ENCODE results near the gene HSPG2.
A peak's percentile ranks its signal among the peaks of the same experiment; 100 is the strongest.

The HSPG2 gene

DNA sequence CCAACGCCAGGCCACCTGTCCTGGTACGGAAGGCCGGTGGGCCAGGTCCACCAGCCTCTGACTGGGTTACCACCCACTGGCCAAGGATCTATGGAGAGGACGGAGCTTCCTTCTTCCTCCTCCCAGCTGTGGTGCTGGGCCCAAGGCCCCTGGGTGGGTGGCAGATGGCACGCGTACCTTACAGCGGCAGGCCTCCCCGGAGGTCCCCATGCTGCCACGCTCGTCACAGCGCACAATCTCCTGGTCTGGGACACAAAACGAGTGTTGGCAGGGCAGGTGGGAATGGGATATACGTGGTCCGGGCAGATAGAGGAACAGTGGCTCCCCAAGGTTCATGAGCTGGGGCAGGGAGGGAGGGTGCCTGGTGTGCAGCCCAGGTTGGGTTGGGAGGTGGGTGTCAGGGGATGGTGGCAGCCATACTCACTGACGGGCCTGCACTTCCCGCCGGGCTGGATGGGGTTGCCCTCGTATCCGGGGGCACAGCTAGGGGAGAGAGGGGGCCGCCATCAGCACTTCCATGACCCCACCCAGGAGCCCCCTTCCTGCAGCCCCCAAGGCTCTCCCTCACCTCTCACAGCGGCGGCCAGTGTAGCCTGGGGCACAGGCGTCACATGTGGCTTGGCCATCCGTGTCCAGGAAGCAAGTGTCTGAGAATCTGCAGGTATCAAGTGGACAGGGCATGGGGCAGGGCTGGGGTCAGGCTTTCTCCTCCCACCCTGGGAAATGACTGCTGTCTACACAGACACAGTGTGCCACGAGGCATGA lies 58.9 kb downstream of the HSPG2 start:
- DNase-seq, result no peak

DNA sequence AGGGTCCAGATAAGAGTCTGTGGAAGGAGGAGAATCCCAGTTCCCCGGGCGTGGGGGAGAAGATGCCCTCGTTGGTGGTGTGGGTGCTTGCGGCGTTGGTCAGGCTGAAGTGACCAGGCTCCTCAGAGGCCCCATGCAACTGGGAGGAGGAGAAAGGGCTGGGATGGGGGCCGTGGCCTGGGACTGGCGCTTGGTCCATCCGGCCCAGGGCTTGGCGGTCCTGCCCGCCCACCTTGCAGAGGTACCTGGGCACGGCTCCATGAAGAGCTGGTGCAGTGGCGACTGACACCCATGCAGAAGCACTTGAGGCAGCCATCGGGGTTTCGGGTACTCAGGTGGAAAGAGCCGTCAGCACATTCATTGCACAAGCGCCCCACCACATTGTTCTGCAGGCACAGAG lies 60.8 kb downstream of the HSPG2 start:
- DNase-seq, result no peak

- DNase-seq, result no peak
Measured at GRCh38 chr1:21875621-21876063, 61.5 kb downstream of the HSPG2 start.

- no peak for DNase-seq
Measured at GRCh38 chr1:21874778-21875547, 62.1 kb downstream of the HSPG2 start.

GRCh38 chr1:21874328-21874727 lies 62.8 kb downstream of the HSPG2 start:
- DNase-seq, result peak; percentile 16

DNA sequence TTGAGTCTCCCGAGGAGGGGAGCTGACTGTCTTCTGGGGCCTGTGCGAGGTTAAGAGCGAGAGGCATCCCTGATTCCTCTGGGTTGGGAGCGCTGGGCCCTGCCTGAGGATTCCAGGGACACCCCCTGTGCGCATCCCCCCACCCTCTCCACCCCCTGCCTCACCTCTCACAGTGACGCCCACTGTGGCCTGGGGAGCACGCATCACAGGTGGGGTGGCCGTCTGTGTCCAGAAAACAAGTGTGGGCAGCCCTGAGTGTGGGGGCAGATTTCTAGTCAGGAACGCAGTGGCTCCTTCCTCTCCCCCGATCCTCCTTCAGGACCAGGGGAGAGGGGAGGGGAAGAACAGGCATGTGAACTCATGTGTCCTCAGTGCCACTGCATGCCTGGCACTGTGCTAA lies 63.3 kb downstream of the HSPG2 start:
- DNase-seq, result no peak

DNA sequence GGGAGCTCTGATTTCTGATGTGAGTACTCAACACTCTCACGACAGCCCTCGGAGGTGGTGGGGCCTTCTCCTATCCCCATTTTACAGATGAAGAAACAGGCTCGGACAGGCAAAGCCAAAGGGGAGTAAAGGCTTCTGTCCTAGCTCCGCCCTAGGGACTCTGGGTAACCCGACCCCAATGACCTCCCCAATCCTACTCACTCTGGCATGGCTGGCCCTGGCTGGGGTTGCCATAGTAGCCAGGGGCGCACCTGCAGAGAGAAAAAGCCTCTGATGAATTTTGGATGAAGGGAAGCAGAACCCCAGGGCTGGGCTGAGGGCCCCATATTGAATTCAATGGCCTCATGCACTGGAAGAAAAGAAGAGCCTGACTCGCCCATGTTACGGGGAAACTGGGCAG lies 63.9 kb downstream of the HSPG2 start:
- DNase-seq, result no peak

GRCh38 chr1:21872445-21873079 lies 64.5 kb downstream of the HSPG2 start:
- peak; percentile 11 for DNase-seq

GRCh38 chr1:21871943-21872342 lies 65.2 kb downstream of the HSPG2 start:
- DNase-seq, result no peak

DNA sequence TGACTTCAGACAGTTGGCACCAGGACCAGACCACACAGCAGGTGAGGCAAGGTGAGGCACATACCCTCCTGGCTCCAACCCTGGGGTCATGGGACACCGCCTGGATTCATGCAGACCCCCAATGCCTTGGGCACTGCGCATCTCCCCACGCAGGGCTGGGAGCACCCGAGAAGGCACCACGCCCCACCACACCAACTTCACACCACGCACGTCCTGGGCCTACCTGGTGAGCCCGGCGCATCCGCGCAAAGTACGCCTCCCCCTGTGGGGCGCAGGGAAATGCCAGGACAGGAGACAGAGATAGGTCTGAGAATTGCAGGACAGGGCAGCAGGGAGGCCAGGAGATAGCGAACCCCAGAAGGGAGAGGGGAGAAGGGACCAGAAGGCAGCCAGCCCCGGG lies 66.5 kb downstream of the HSPG2 start:
- no peak for DNase-seq

- peak; percentile 88 for DNase-seq
Measured at GRCh38 chr1:21869620-21870121, 67.4 kb downstream of the HSPG2 start.

DNA sequence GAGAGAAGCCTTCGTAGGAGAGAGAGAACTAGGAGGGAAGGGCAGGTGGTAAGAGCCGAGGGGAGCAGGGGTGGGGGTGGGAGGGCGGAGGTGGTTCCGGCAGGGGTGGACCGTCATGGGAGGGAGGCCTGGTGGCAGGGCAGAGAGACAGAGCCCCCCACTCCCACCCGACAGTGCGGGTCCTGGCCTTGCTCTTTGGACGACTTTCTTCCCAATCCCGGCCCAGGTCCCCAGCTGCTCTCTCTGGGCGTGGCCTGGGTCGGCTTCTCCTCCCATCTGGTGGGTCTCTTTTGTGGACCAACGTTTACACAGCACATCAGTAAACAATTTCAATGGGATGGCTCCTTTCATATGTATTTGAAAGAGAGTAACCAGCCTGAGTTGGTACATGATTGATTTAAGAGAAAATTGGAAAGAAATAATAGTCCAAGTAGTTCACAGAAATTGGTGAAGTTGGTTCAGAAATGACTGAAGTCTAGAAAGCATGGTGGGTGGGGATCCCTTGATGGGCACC lies 68.1 kb downstream of the HSPG2 start:
- peak; percentile 42 for DNase-seq

- DNase-seq, result no peak
Measured at GRCh38 chr1:21868482-21868881, 68.6 kb downstream of the HSPG2 start.

DNA sequence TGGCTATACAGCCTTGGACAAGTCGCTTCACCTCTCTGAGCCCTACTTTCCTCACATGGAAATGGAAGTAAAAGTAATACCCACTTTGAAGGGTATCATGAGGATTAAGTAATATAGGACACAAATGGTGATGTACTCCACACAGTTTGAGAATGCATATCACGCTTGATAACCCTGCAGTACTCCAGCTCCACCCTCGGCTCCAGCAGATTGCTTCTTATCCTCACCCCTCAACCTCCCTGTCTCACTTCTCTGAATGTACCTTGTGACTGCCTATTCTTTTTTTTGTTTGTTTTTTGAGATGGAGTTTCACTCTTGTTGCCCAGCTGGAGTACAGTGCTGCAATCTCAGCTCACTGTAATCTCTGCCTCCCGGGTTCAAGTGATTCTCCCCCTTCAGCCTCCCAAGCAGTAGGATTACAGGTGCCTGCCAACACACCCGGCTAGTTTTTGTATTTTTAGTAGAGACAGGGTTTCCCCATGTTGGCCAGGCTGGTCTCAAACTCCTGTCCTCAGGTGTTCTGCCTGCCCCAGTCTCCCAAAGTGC lies 69.6 kb downstream of the HSPG2 start:
- no peak for DNase-seq

- no peak for DNase-seq
Measured at GRCh38 chr1:21866707-21867043, 70.4 kb downstream of the HSPG2 start.

- DNase-seq, result no peak
Measured at GRCh38 chr1:21865943-21866706, 71.0 kb downstream of the HSPG2 start.

GRCh38 chr1:21865609-21865942 lies 71.5 kb downstream of the HSPG2 start:
- DNase-seq, result no peak

- no peak for DNase-seq
Measured at GRCh38 chr1:21864730-21865129, 72.4 kb downstream of the HSPG2 start.

- no peak for DNase-seq
Measured at GRCh38 chr1:21863981-21864380, 73.1 kb downstream of the HSPG2 start.

DNA sequence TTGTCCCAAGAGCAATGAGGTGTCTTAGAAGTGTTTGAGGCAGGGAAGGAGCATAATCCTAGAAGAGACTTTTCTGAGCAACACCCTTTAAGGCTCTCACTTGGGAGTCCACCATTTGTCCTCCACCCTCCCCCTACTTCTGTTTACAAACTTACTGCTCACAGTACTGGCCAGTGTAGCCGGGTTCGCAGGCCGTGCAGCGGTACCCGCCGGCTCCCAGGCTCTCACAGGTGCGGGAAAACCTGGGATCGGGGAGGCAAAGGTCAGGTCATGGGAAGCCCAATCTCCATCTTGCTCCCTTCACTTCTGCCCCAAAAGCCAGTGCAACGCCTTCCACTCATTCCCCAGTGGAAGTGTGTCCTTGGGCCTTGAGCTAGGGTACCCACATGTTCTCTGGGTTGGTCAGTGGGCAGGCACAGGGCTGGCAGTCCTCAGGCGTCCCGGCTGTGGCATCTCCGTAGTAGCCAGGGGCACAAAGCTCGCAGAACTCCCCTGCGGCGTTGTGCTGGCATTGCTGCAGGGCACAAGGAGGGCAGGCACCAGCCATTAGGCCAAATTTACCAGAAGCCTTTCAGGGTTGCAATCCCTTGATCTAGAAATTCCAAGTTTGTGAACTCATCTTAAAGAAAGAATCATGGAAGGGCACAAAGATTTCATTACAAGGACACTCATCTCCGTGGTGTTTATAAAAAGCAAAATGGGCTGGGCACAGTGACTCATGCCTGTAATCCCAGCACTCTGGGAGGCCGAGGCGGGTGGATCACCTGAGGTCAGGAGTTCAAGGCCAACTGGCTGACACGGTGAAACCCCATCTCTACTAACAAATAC lies 75.3 kb downstream of the HSPG2 start:
- no peak for DNase-seq

- DNase-seq, result no peak
Measured at GRCh38 chr1:21860971-21861370, 76.1 kb downstream of the HSPG2 start.
